ENCODE measurements around the gene AHNAK. TPM values are rescaled to one million over a fixed set of nuclear protein-coding genes. Genes with fewer than 3 reads are reported as not detected.

The AHNAK gene
- total RNA-seq, 2 donors from 2014 or later: 168 to 241 TPM

DNA sequence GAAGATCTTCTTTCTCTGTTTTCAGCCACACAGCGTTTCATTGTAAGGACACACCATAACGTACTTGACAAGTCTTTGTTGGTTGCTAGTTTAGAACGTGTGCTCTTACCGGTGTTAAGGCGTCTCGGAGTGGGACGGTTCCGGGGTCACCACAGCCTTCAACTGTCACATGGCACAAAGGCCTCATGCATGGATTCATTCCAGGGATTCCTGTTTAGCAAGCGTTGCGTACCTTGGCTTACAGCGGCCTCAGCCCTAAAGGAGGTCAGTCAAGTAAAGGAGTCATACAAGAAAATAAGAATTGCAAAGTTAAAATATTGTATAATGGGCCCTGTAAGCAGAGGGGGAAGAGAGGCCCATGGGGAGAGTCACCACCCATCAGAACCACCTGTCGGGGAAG is 130.0 kb downstream of the AHNAK start:
- H3K36me3 ChIP-seq (replicated peaks in 1 of 2; ENCODE audit: insufficient read depth in 1 of 2, low read depth in 2 of 2): no peaks in the 10 kb centered on the region
- DNase-seq: no peak
- H3K4me3 ChIP-seq: no peak overlapping the region
- no peak for ATAC-seq
- H3K4me1 ChIP-seq: no peaks in the 10 kb centered on the region
- H3K27me3 ChIP-seq: no peaks in the 10 kb centered on the region
- TF ChIP-seq, protein P1, sequence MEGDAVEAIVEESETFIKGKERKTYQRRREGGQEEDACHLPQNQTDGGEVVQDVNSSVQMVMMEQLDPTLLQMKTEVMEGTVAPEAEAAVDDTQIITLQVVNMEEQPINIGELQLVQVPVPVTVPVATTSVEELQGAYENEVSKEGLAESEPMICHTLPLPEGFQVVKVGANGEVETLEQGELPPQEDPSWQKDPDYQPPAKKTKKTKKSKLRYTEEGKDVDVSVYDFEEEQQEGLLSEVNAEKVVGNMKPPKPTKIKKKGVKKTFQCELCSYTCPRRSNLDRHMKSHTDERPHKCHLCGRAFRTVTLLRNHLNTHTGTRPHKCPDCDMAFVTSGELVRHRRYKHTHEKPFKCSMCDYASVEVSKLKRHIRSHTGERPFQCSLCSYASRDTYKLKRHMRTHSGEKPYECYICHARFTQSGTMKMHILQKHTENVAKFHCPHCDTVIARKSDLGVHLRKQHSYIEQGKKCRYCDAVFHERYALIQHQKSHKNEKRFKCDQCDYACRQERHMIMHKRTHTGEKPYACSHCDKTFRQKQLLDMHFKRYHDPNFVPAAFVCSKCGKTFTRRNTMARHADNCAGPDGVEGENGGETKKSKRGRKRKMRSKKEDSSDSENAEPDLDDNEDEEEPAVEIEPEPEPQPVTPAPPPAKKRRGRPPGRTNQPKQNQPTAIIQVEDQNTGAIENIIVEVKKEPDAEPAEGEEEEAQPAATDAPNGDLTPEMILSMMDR (IDR thresholded peaks at IDR 0.05): no peak
- whole genome bisulfite sequencing, 2 donors: 67 to 80% methylated on average over 12 of the region's 12 CpGs
- intact Hi-C loops (cut with DNase I): loop anchor here (10.0 kb wide), 1 partner anchor 278 kb away; no protein-coding TSS in a partner anchor
- H3K27ac ChIP-seq: no peak overlapping the region
- no peaks in the 10 kb centered on the region for H3K9me3 ChIP-seq

DNA sequence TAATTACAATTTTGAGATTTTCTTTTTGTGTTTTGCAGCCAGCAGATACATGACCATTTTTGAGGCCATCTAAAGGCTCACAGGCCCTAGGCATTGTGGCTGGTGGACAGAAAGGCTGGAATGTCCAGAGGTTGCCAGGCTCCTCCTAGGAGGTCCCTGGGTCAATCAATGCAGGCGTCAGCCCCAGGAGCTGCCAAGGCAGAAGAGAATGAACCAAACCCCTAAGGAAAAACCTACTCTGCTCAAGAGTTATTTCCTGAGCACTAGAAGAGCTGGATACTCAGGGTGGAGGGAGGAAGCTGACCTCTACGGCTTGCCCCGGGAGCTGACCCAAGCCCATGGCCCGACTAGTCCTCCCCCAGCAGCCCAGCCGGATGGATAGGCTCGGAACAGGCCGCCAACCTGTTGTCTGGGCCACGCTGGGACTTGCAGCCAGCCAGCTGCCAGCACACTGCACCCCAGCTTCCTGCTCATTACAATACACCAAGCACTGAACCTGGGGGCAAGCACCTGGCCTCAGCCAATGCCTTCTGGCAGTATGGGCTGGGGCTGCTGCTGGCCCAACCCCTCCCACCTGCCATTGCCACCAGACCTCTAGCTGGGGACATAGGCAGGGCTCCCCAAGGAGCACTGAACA is 133.4 kb downstream of the AHNAK start:
- no peak for TF ChIP-seq POLR2A (IDR thresholded peaks at IDR 0.05)
- TF ChIP-seq, protein P1 (IDR thresholded peaks at IDR 0.05): no peak
- intact Hi-C loops (cut with DNase I): loop anchor here (10.0 kb wide), 1 partner anchor 282 kb away; no protein-coding TSS in a partner anchor
- WGBS, 2 donors: 72 to 100% methylated on average over 1 to 8 of the region's 8 CpGs

DNA sequence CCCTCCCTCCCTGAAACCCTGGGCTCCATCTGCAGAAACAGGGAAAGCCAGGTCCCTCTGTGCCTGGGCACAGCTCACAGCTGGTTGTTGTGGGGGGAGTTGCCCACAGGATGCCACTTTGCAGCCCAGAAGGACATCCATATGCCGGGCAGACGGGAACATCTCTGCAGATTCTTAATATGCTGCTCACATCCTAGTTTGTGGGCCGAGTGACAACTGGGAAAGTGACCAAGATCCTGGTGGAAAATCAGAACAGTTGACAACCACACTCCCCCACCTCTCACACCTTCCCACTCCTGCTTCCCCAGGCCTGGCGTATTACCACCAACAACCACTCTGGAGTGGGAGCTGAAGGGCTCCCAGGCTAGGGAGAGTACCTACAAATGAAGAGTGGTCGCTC is 135.1 kb downstream of the AHNAK start:
- DNase-seq: no peak
- Histone ChIP-seq H3K27ac (no peak overlapping the region), H3K4me3 (no peak overlapping the region), H3K4me1 (no peaks in the 10 kb centered on the region), H3K9me3 (no peaks in the 10 kb centered on the region), H3K27me3 (no peaks in the 10 kb centered on the region), H3K36me3 (replicated peaks in 1 of 2; ENCODE audit: insufficient read depth in 1 of 2, low read depth in 2 of 2) (no peaks in the 10 kb centered on the region)
- ATAC-seq: no peak
- intact Hi-C loops (cut with DNase I): loop anchor here (10.0 kb wide), 1 partner anchor 283 kb away; no protein-coding TSS in a partner anchor
- TF ChIP-seq, protein P1 (IDR thresholded peaks at IDR 0.05): no peak
- no peak for TF ChIP-seq POLR2A (IDR thresholded peaks at IDR 0.05)
- WGBS, 2 donors: 80 to 93% methylated on average over 2 to 5 of the region's 5 CpGs

More for the DNA sequence above, 133.4 kb downstream of the AHNAK start:
- Histone ChIP-seq H3K27me3 (no peaks in the 10 kb centered on the region), H3K4me3 (no peak overlapping the region), H3K27ac (no peak overlapping the region), H3K4me1 (no peaks in the 10 kb centered on the region), H3K9me3 (no peaks in the 10 kb centered on the region), H3K36me3 (replicated peaks in 1 of 2; ENCODE audit: insufficient read depth in 1 of 2, low read depth in 2 of 2) (no peaks in the 10 kb centered on the region)
- ATAC-seq (no peak), DNase-seq (no peak)

DNA sequence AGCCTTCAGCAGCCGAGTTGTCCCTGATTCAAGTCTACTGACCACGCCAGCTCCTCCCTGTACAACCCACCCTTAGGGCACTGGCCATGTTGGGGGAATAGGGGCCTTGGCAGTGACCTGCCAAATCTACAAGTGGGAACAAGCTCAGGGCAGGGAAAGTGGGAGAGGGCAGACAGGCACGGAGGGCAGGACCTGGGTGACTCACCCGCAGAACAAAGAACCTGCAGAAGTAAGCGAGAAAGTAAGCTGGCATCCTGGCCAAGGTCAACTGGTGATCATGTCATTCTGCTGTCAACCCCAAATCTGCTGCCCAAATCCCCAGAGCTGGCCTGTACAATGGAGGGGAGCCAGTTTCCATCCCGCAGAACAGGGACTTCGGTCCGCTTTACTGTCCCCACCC is 135.6 kb downstream of the AHNAK start:
- DNase-seq: no peak
- no peaks in the 10 kb centered on the region for H3K4me1 ChIP-seq
- intact Hi-C loops (cut with DNase I): loop anchor here (10.0 kb wide), 1 partner anchor 284 kb away; no protein-coding TSS in a partner anchor
- H3K9me3 ChIP-seq: no peaks in the 10 kb centered on the region
- TF ChIP-seq, protein P1 (IDR thresholded peaks at IDR 0.05): no peak
- TF ChIP-seq POLR2A (IDR thresholded peaks at IDR 0.05): no peak
- H3K36me3 ChIP-seq (replicated peaks in 1 of 2; ENCODE audit: insufficient read depth in 1 of 2, low read depth in 2 of 2): no peaks in the 10 kb centered on the region
- 74 to 81% methylated on average over 7 to 8 of the region's 8 CpGs for WGBS, 2 donors
- H3K4me3 ChIP-seq: no peak overlapping the region
- H3K27ac ChIP-seq: no peak overlapping the region
- ATAC-seq: no peak
- H3K27me3 ChIP-seq: no peaks in the 10 kb centered on the region

DNA sequence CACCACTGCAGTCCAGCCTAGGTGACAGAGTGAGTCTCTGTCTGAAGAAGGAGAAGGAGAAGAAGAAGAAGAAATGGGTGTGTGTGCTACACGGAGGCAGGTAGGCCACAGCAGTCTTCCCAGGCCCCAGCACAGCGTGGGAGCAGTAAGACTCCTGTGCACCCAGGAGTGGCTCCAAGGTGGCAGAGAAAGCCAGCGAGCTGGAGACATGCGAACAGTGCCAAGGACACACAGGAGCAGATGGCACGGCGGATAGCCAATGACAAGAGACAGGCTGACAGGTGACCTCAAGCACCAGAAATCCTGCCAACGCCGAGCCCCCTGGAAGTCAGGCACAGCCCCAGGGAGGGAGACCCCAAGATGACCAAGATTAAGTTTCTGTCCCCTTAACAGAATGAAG is 136.8 kb downstream of the AHNAK start:
- no peaks in the 10 kb centered on the region for H3K36me3 ChIP-seq (replicated peaks in 1 of 2; ENCODE audit: insufficient read depth in 1 of 2, low read depth in 2 of 2)
- no peaks in the 10 kb centered on the region for H3K9me3 ChIP-seq
- ATAC-seq (no peak), DNase-seq (no peak)
- WGBS, 2 donors: 69 to 70% methylated on average over 8 of the region's 8 CpGs
- no peak overlapping the region for H3K27ac ChIP-seq
- no peaks in the 10 kb centered on the region for H3K4me1 ChIP-seq
- intact Hi-C loops (cut with DNase I): loop anchor here (10.0 kb wide), 1 partner anchor 285 kb away; no protein-coding TSS in a partner anchor
- no peaks in the 10 kb centered on the region for H3K27me3 ChIP-seq
- no peak for TF ChIP-seq POLR2A (IDR thresholded peaks at IDR 0.05)
- TF ChIP-seq, protein P1 (IDR thresholded peaks at IDR 0.05): no peak
- no peak overlapping the region for H3K4me3 ChIP-seq
